ENCODE measurements around the gene DMD. TPM values are rescaled to one million over a fixed set of nuclear protein-coding genes. Genes with fewer than 3 reads are reported as not detected.

DMD gene
- total and polyA plus RNA-seq, 9 donors: 14.0 to 70.5 (median 37.6) TPM

DNA sequence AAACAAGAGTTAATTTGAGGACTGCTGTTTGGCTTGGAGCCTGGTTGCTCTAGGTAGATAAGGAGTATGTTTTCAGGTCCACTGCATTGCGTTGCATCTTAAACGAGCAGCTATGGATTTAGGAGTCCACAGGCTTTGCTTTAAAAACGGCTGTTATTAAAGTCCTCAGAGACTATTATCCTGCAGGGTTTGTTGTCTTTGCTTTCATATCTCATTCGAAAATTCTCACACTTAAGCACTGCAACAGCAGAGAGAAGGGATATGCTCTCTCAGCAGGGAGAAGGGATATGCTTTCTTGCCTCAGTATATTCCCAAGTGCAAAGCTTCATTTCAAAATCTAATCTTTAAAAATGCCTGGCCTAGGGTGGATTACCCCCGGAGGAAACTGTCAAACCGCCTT, 1694.8 kb downstream of the DMD start:
- 52 to 59% (median 54%) methylated on average over 6 of the region's 6 CpGs for WGBS, 3 donors
- H3K9me3 ChIP-seq: no peaks in the 10 kb centered on the region
- TF ChIP-seq POLR2A (IDR thresholded peaks at IDR 0.05) (no peak), CTCF (IDR thresholded peaks at IDR 0.05) (no peak), EP300 (IDR thresholded peaks at IDR 0.05) (no peak)
- no peaks in the 10 kb centered on the region for H3K27me3 ChIP-seq
- DNase-seq: no peak
- H3K27ac ChIP-seq: no peak overlapping the region
- no peaks in the 10 kb centered on the region for H3K36me3 ChIP-seq
- H3K4me1 ChIP-seq (ENCODE audit: insufficient read depth): no peaks in the 10 kb centered on the region
- no peak overlapping the region for H3K4me3 ChIP-seq
- intact Hi-C loops (cut with DNase I): no loop called here

- H3K4me3 ChIP-seq: no peak overlapping the region
- 25 to 38% (median 31%) methylated on average over 4 of the region's 4 CpGs for WGBS, 3 donors
- H3K4me1 ChIP-seq (ENCODE audit: insufficient read depth): no peaks in the 10 kb centered on the region
- no peaks in the 10 kb centered on the region for H3K27me3 ChIP-seq
- no peak for DNase-seq
- intact Hi-C loops (cut with DNase I): no loop called here
- no peaks in the 10 kb centered on the region for H3K36me3 ChIP-seq
- TF ChIP-seq POLR2A (IDR thresholded peaks at IDR 0.05): no peak
- no peak for TF ChIP-seq EP300 (IDR thresholded peaks at IDR 0.05)
- no peak for TF ChIP-seq CTCF (IDR thresholded peaks at IDR 0.05)
- H3K27ac ChIP-seq: no peak overlapping the region
- no peaks in the 10 kb centered on the region for H3K9me3 ChIP-seq
Measured at GRCh38 chrX:31508338-31508737, 1703.0 kb downstream of the DMD start.

- Histone ChIP-seq H3K4me1 (ENCODE audit: insufficient read depth) (no peaks in the 10 kb centered on the region), H3K27ac (no peak overlapping the region), H3K4me3 (no peak overlapping the region), H3K36me3 (no peaks in the 10 kb centered on the region), H3K9me3 (no peaks in the 10 kb centered on the region), H3K27me3 (no peaks in the 10 kb centered on the region)
- intact Hi-C loops (cut with DNase I): no loop called here
- TF ChIP-seq EP300 (IDR thresholded peaks at IDR 0.05) (no peak), CTCF (IDR thresholded peaks at IDR 0.05) (no peak), POLR2A (IDR thresholded peaks at IDR 0.05) (no peak)
- DNase-seq: no peak
- WGBS, 3 donors: 73 to 80% (median 76%) methylated on average over 3 of the region's 3 CpGs
Measured at GRCh38 chrX:31506928-31507327, 1704.4 kb downstream of the DMD start.

GRCh38 chrX:31506360-31506759, 1705.0 kb downstream of the DMD start:
- Histone ChIP-seq H3K27ac (no peak overlapping the region), H3K9me3 (no peaks in the 10 kb centered on the region), H3K36me3 (no peaks in the 10 kb centered on the region), H3K4me3 (no peak overlapping the region), H3K4me1 (ENCODE audit: insufficient read depth) (no peaks in the 10 kb centered on the region), H3K27me3 (no peaks in the 10 kb centered on the region)
- intact Hi-C loops (cut with DNase I): no loop called here
- TF ChIP-seq CTCF (IDR thresholded peaks at IDR 0.05) (no peak), POLR2A (IDR thresholded peaks at IDR 0.05) (no peak), EP300 (IDR thresholded peaks at IDR 0.05) (no peak)
- DNase-seq: no peak
- WGBS, 3 donors: 64 to 76% (median 72%) methylated on average over 3 of the region's 3 CpGs

GRCh38 chrX:31500921-31501320, 1710.4 kb downstream of the DMD start:
- no peak overlapping the region for H3K4me3 ChIP-seq
- TF ChIP-seq EP300 (IDR thresholded peaks at IDR 0.05) (no peak), POLR2A (IDR thresholded peaks at IDR 0.05) (no peak), CTCF (IDR thresholded peaks at IDR 0.05) (no peak)
- intact Hi-C loops (cut with DNase I): no loop called here
- no peak for DNase-seq
- 32 to 38% (median 33%) methylated on average over 1 of the region's 1 CpG for WGBS, 3 donors
- no peak overlapping the region for H3K27ac ChIP-seq
- H3K4me1 ChIP-seq (ENCODE audit: insufficient read depth): no peaks in the 10 kb centered on the region
- no peaks in the 10 kb centered on the region for H3K36me3 ChIP-seq
- H3K27me3 ChIP-seq: no peaks in the 10 kb centered on the region
- H3K9me3 ChIP-seq: no peaks in the 10 kb centered on the region

All from ovary (tissue), 9 donors.